Islet precursor cell (in vitro differentiated cells): ENCODE data around the gene EYS.
"Not testable (repeated sequence)": the region's sequence is repeated elsewhere in the genome, so short reads cannot be mapped to it uniquely, and the experiment has no call there.

Experiments
- DNase-seq: peaks from one replicate; pipeline ENCODE4 v3.0.0-alpha.2; 2018

EYS gene

DNA sequence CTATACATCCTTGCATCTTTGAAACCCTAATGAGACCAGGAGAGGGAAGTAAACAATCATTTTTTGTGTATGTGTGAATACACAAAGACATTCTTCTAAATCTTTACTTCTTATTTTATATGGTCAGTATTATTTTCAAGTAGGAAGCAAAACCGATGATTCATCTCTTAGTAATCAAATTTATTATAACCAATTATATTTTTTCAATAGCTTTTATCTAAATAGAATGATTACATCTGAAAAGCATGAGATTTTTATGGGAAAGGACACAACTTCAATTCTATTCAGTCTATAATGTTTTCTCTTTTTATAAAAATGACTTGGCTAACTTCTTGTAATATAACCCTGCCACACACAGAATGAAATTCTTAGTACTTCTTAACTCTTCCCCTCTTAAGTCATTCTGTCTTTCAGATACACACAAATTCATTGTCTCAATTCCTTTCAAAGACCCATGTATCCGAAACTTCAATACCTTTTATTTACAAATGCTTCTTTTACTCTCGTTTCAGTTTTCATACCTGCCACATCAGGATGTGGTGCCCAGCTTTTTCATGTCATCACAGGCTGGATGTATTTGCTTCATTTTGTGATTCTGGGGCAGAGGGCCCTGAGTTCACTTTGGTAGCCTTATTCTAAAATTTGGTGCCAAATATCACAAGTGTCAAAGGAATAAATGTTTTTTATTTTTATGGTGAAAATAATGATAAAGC, 1844.4 kb downstream of the EYS start:
- no peak for DNase-seq

- no peak for DNase-seq
Measured at GRCh38 chr6:63859528-63859927, 1847.5 kb downstream of the EYS start.

- DNase-seq: no peak
Measured at GRCh38 chr6:63858691-63859090, 1848.3 kb downstream of the EYS start.

- DNase-seq: no peak
Measured at GRCh38 chr6:63856271-63856670, 1850.8 kb downstream of the EYS start.

DNA sequence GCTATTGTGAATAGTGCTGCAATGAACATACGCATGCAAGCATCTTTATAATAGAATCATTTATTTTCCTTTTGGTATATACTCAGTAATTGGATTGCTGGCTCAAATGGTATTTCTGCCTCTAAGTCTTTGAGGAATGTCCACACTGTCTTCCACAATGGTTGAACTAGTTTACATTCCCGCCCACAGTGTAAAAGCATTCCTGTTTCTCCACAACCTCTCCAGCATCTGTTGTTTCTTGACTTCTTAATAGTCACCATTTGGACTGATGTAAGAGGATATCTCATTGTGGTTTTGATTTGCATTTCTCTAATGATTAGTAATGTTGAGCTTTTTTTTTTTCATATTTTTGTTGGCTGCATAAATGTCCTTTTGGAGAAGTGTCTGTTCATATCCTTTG, 1862.7 kb downstream of the EYS start:
- no peak for DNase-seq

DNA sequence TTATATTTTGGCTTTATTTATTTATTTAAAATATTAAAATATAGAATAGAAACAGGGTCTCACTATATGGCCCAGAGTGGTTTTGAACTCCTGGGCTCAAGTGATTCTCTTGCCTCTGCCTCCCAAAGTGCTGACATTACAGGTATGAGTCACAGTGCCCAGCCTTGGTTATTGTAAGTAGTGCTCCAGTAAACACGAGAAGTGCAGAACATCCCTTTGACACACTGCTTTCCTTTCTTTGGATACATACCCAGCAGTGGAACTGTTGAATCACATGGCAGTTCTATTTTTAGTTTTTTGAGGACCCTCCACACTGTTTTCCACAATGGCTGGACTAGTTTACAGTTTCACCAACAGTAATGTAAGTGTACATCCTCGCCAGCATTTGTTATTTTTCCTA, 1867.5 kb downstream of the EYS start:
- no peak for DNase-seq

DNA sequence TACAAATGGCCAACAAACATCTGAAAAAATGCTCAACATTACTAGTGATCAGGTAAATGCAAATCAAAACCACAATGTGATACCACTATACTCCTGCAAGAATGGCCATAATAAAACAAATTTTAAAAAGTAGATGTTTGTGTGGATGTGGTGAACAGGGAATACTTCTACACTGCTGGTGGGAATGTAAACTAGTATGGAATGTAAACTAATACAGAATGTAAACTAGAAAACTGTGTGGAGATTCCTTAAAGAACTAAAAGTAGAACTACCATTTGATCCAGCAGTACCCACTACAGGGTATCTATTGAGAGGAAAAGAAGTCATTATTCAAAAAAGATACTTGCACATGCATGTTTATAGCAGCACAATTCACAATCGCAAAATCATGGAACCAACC, 1878.3 kb downstream of the EYS start:
- not testable (repeated sequence) for DNase-seq

DNA sequence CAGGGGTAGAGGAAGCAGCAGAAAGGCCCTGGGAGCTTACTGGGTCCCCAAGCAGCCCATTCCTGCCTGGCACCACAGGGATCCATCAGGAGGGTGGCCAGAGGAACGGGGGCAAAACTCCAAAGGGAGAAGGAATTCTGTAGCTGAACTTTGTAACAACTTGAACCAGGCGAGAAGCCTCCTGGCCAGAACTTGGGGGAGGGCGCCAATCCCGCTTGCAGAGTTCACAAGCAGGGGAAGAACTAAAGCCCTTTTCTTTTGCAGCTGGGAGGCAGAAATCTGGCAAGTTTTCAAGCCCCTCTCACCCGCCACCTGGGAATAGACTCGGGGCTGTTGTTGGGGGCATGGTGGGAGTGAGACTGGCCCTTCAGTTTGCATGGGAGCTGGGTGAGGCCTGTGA, 1882.3 kb downstream of the EYS start:
- no peak for DNase-seq

DNA sequence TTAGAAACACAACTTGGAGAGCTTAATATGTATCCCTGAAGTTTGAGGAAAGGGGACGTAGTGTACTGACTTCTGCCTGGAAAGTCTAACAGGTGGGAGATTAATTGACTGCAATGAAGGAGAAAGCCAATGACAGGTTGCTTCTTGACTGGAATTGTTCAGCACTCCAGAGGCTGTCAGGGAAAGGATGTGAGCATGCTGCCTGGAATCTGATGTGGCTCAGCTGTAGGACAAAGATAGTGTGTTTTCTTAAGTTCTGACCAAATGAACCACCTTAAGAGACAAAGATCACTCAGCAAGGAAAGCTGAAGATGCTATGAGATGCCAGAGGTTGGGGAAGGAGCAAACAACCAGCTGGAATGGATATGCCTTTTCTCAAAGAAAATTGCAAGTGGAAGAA, 1885.6 kb downstream of the EYS start:
- no peak for DNase-seq

- no peak for DNase-seq
Measured at GRCh38 chr6:63819831-63820230, 1887.2 kb downstream of the EYS start.

DNA sequence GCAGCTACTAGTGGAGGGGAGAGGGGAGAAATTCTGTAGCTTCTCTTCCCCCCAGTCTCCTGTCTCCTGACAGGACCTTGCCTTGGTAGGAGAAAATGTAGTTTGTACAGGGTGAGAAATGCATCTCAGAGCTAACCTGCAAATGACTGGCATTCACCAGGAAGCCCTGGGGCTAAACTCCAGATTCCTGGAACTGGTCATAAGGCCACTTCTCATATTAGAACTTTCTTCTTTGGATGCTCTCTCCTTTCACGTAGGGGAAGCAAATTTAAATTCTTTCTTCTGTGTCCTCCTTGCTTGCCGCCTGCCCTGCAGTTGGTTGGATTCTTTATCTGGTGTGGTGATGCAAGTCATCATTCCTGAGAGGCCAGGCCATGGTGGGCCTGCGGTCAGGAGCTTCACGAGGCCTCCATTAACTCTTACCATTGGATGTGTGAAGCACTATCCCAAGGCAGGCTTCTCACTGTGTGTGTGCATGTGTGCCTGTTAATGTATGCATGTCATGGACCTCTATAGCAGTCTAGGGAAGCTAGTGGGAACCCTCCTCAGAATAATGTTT, 1889.5 kb downstream of the EYS start:
- peak; percentile 67 for DNase-seq

DNA sequence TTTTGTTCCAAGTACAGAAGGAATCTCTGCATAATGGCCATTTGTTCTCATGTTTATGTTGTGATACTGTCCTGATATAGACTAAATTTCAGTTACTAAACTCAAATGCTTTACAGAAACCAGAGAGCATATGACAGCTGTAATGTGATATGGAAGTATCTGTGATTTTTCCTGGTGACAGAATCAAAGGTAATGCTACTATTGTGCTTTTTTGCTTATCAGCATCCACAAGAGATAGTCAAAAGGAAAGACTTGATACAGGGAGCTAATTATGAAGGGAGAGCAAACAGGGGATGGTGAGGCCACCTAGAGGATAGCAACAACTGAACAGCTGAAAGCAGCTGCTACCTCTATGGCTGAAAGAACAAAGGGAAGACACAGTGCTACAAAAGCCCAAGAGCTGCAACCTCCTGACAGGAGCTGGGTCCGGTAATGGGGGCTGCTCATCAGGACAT, 1890.0 kb downstream of the EYS start:
- DNase-seq: peak; percentile 57

DNA sequence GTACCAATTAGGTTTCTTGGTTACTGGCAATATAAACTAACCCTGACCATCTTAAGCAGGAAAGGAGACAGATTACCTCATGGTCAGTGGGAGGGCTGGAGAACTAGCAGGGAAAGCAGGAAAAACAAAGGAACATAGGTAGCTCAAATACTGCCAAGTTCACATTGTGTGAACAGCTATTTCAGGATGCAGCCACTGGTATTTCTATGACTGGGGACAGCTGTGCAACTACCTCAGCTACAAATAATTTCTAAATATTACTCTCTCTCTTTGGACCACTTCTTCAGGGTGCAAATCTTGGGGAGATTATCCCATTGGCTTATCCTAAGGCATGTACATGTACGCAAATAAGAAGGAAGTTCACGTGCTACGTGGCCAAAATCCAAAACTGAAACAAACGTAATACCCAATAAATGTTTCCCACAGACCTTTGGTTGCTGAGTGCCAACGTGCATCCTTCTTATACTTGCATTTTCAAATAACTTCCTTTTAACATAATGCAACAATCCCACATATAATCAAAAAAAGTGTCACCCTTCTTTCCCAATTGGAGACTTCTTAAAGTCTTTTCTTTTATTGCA, 1890.5 kb downstream of the EYS start:
- DNase-seq: no peak

DNA sequence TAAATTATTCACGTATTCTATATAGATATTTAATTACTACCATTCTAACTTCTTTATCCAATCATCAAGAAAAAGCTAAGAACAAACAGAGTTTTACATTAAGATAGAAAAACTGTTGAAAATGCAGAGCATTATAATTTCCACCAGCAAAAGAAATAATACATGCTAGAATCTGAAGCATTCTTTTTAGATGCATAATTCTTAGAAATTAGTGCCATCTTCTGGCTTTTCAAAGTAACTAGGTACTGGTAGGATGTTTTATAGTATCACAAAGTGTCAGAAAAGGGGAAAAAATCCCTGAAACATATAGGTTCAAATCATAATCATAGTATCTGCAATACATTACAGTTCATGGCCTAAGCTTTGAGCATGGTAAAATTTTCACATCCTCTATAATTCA, 1892.6 kb downstream of the EYS start:
- DNase-seq: no peak

DNA sequence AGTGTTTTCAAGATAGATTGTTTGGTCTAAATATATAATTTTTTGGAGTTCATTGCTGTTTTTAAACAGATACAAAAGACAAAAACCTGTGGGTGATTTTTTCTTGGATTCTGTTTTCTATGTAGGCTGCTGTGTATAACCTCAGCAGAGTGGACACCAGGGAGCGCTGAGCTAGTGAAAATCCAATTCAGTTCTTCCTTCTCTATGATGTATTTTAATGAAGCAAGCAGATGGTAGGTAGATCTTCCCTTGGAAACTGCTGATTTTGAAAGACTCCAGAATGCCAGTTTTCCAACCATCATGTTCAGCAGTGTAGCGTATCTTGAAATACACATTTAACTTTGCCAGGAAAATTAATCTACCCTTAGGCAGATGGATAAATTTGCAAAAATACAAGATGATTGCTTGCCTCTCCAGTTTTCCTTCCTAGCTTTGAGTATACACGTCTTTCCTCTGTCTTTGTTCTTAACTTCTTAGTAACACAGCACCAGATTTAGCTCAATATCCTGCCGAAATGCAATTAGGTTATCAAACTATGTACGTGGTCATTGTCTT, 1893.4 kb downstream of the EYS start:
- no peak for DNase-seq

DNA sequence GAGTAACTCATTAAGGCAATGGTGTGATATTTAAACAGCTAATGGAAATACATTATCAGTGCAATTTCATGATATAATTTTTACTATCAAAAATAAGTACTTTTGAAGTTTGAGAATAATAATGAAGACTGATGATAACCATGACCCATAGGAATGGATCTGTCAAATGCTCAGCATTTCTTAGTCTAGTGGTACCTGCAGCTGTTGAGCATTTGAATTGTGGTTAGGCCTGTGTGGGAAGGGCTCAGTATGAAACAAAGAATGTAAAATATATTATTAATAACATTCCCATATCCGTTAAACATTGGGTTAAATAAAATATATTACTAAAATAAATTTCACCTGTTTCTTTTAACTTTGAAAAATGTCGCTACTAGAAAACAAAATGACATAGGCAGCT, 1898.5 kb downstream of the EYS start:
- DNase-seq: no peak

GRCh38 chr6:63807056-63807455, 1900.0 kb downstream of the EYS start:
- no peak for DNase-seq

DNA sequence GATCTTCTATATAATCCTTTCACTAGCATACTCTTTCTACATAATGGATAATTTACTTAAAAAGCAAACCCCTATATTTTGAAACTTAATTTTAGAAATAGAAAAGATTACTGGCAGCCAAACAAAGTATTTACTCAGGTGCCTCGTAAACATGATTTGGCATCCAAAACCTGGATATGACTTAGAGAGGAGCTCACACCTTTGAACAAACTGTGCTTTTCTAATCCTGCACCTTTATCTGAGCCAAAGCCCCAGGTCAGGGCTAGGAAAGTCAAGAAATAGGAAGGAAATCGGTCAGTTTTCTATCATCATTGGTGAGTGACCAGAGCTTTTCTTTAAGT, 1900.5 kb downstream of the EYS start:
- DNase-seq: no peak

DNA sequence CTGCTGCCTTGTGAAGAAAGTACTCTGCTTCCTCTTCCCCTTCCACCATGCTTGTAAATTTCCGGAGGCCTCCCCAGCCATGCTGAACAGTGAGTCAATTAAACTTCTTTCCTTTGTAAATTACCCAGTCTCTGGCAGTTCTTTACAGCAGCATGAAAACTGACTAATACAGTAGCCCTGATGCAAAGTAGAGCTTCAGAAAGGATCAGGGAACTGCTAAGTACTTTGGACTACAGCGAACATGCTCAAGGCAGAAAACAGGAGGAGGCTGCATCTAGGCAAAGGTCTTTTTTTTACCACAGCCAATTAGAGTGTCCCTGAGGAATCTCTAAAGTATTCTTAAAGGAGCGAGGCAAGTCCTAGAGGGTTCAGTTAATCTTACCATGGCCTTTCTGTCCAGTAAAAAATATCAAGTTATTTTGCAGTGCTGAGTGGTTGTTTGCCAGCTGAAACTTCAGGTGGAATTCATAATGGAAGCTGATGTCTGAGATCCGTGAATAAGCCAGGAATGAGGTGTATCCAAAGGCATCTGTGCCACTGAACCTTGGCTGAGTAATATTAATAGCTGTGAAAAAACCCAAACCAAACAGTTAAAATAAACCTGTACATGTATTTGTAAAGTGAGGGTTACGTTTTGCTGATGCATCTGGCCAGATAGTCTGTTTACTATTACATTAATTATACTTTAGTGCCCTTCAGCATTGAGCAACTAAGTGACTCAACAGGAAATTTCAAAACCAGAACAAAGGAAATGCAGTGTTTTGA, 1901.0 kb downstream of the EYS start:
- peak; percentile 75 for DNase-seq

DNA sequence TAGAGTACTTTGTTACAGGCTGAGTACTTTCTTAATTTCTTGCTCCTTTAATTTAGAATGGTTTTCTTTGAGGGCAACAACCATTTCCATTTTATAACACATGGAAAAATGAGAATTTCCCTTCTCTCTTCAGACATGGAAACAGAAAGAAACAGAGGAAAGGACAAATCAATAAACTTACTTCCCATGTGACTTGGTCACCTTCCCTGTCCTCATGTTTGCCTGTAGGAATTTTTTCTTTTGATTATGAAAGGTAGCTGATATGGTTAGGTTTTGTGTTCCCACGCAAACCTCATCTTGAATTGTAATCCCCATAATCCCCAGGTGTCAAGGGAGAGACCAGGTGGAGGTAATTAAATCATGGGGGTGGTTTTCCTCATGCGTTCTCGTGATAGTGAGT, 1901.7 kb downstream of the EYS start:
- DNase-seq: no peak

GRCh38 chr6:63804381-63804956, 1902.6 kb downstream of the EYS start:
- DNase-seq: peak; percentile 80

DNA sequence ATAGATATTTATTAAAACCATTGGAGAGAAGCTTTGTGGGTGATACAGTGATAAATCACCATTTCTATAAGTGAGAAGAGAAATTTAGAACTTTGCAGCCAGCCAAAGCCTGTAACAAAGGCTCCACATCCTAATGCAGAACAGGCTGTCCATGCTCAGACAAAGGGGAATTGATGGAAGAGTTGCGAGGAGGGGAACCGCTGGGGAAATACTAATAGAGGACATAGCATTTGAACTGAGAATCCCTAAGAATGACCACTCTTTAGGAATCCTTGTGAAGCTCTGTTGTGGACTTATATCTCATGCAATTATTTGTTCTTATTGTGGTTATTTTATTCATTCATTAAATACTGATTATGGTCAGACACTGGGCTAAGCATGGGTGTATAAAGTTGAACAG, 1903.7 kb downstream of the EYS start:
- no peak for DNase-seq

GRCh38 chr6:63802606-63803206, 1904.3 kb downstream of the EYS start:
- DNase-seq: no peak
